BE2C (cell line): Measurements from ENCODE around the gene SPACA6.
A peak's percentile ranks its signal among the peaks of the same experiment; 100 is the strongest.

Experiments
- DNase-seq: peaks from one replicate; pipeline ENCODE4 v3.0.0-alpha.2; 2020
- H3K27me3 ChIP-seq: fragments of 250-450 bp; sonication (Bioruptor Pico); 2 replicates; pipeline ENCODE4 v1.5.1; 2020; ENCODE audit warnings: mild to moderate bottlenecking
- H3K36me3 ChIP-seq: fragments of 250-450 bp; sonication (Bioruptor Pico); 2 replicates; pipeline ENCODE4 v1.5.1; 2020; ENCODE audit warnings: mild to moderate bottlenecking
- H3K4me1 ChIP-seq: fragments of 250-450 bp; sonication (Bioruptor Pico); 2 replicates; pipeline ENCODE4 v1.5.1; 2020
- H3K4me3 ChIP-seq: 2 replicates; pipeline ENCODE4 v1.5.1; 2011; ENCODE audit warnings: low read depth, low read length
- H3K9me3 ChIP-seq: fragments of 250-450 bp; sonication (Bioruptor Pico); 2 replicates; pipeline ENCODE4 v1.5.1; 2020
- CTCF ChIP-seq: IDR thresholded peaks from 2 replicates; pipeline ENCODE4 v1.5.1; 2012; ENCODE audit warnings: mild to moderate bottlenecking, low read depth, low read length

Gene SPACA6

GRCh38 chr19:51701468-51702100 is 8.5 kb downstream of the SPACA6 start:
- DNase-seq = no peak
- peaks cover 52% of the 10 kb centered on the region for H3K36me3 ChIP-seq
- no peaks in the 10 kb centered on the region for H3K9me3 ChIP-seq
- H3K4me1 ChIP-seq = no peaks in the 10 kb centered on the region
- no peak for TF ChIP-seq CTCF
- H3K4me3 ChIP-seq = no peak overlapping the region
- no peaks in the 10 kb centered on the region for H3K27me3 ChIP-seq

GRCh38 chr19:51702103-51702824 is 9.1 kb downstream of the SPACA6 start:
- peak; percentile 47 for DNase-seq
- peaks cover 47% of the 10 kb centered on the region for H3K36me3 ChIP-seq
- no peaks in the 10 kb centered on the region for H3K27me3 ChIP-seq
- no peaks in the 10 kb centered on the region for H3K9me3 ChIP-seq
- no peaks in the 10 kb centered on the region for H3K4me1 ChIP-seq
- no peak overlapping the region for H3K4me3 ChIP-seq
- TF ChIP-seq CTCF = no peak

GRCh38 chr19:51702825-51703574 is 9.9 kb downstream of the SPACA6 start:
- H3K4me1 ChIP-seq = no peaks in the 10 kb centered on the region
- no peaks in the 10 kb centered on the region for H3K9me3 ChIP-seq
- no peak overlapping the region for H3K4me3 ChIP-seq
- H3K36me3 ChIP-seq = peaks cover 40% of the 10 kb centered on the region
- H3K27me3 ChIP-seq = no peaks in the 10 kb centered on the region
- no peak for DNase-seq
- TF ChIP-seq CTCF = no peak

- DNase-seq = peak; percentile 96
- no peaks in the 10 kb centered on the region for H3K4me1 ChIP-seq
- peak; percentile 44 for TF ChIP-seq CTCF
- H3K9me3 ChIP-seq = no peaks in the 10 kb centered on the region
- peak overlapping the region; percentile 69 for H3K4me3 ChIP-seq
- H3K36me3 ChIP-seq = peaks cover 33% of the 10 kb centered on the region
- no peaks in the 10 kb centered on the region for H3K27me3 ChIP-seq
Observed at GRCh38 chr19:51703575-51704515, 10.7 kb downstream of the SPACA6 start.

- Histone ChIP-seq H3K4me1 (no peaks in the 10 kb centered on the region), H3K36me3 (peaks cover 25% of the 10 kb centered on the region), H3K9me3 (no peaks in the 10 kb centered on the region), H3K4me3 (peak overlapping the region; percentile 69), H3K27me3 (no peaks in the 10 kb centered on the region)
- DNase-seq = no peak
- no peak for TF ChIP-seq CTCF
Observed at GRCh38 chr19:51704626-51705025, 11.5 kb downstream of the SPACA6 start.
